Measurements from ENCODE around the gene THAP6.

GRCh38 chr4:75494563-75494962 lies 19.7 kb upstream of the THAP6 start:
- TF ChIP-seq CTCF (IDR thresholded peaks at IDR 0.05; ENCODE audit: poor library complexity) (no peak), EZH2 (IDR thresholded peaks at IDR 0.05; ENCODE audit: borderline replicate concordance) (no peak)

Measured in hepatocyte (in vitro differentiated cells).